Retinal pigment epithelial cell (primary cell): ENCODE data around the gene HOXD11.
A peak's percentile ranks its signal among the peaks of the same experiment; 100 is the strongest.

ENCODE experiments used
- DNase-seq: peaks from one replicate; pipeline ENCODE4 v3.0.0-alpha.2; 2010; ENCODE audit warnings: low read depth
- H3K4me3 ChIP-seq: 2 replicates; pipeline ENCODE4 v1.5.1; 2011; ENCODE audit warnings: mild to moderate bottlenecking, low read length, control low read depth, moderate library complexity
- TF ChIP-seq, protein P1 (sequence below): conservative IDR thresholded peaks from 2 replicates; pipeline ENCODE4 v1.5.1; 2011; ENCODE audit warnings: low read depth, low read length, control low read depth, inconsistent platforms

HOXD11 gene

GRCh38 chr2:176124947-176125771, 18.1 kb downstream of the HOXD11 start:
- H3K4me3 ChIP-seq: no peak overlapping the region
- DNase-seq: no peak
- TF ChIP-seq, protein P1, sequence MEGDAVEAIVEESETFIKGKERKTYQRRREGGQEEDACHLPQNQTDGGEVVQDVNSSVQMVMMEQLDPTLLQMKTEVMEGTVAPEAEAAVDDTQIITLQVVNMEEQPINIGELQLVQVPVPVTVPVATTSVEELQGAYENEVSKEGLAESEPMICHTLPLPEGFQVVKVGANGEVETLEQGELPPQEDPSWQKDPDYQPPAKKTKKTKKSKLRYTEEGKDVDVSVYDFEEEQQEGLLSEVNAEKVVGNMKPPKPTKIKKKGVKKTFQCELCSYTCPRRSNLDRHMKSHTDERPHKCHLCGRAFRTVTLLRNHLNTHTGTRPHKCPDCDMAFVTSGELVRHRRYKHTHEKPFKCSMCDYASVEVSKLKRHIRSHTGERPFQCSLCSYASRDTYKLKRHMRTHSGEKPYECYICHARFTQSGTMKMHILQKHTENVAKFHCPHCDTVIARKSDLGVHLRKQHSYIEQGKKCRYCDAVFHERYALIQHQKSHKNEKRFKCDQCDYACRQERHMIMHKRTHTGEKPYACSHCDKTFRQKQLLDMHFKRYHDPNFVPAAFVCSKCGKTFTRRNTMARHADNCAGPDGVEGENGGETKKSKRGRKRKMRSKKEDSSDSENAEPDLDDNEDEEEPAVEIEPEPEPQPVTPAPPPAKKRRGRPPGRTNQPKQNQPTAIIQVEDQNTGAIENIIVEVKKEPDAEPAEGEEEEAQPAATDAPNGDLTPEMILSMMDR: no peak

- TF ChIP-seq, protein P1: no peak
- no peak for DNase-seq
- no peak overlapping the region for H3K4me3 ChIP-seq
Measured at GRCh38 chr2:176125772-176126054, 18.6 kb downstream of the HOXD11 start.

DNA sequence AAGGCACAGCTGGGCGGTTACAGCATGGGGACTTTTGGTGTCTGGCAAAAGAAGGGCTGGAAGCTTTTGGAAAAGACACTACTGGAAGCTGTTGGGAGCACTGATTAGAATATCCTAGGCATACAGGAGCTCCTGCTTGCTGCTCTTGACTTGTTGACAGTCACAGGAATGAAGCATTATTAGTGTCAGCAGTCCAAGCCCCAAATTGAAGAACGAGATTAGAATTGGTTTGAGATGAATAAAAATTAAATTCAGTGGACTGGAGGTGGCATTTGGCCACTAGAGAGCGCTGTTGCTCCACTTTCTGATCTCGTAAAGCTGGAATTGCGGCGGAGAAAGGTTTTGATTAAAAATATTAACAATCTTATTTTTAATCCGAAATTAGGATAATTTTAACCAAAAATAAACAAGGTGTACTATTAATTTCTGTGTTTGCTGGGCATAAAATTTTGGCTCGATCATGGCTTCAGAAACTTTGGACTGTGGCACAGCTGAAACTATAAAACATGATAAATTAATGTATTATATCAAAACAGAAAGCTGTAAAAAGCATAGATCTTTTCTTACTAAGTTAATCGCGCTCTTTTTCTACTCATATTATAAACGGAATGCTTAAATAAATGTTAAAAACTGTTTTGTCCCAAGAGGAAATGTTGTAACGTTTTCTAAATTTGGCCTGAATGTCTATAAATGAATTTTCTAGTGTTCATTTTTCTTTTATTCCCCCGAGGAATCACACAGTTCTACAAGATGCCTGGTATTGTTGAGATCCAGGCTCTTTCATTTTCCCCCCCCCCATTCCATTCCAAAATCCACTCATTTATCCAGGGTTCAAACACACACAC, 20.1 kb downstream of the HOXD11 start:
- TF ChIP-seq, protein P1: peak; percentile 75
- no peak overlapping the region for H3K4me3 ChIP-seq
- no peak for DNase-seq

GRCh38 chr2:176127774-176128072, 20.6 kb downstream of the HOXD11 start:
- TF ChIP-seq, protein P1: no peak
- no peak overlapping the region for H3K4me3 ChIP-seq
- DNase-seq: no peak

DNA sequence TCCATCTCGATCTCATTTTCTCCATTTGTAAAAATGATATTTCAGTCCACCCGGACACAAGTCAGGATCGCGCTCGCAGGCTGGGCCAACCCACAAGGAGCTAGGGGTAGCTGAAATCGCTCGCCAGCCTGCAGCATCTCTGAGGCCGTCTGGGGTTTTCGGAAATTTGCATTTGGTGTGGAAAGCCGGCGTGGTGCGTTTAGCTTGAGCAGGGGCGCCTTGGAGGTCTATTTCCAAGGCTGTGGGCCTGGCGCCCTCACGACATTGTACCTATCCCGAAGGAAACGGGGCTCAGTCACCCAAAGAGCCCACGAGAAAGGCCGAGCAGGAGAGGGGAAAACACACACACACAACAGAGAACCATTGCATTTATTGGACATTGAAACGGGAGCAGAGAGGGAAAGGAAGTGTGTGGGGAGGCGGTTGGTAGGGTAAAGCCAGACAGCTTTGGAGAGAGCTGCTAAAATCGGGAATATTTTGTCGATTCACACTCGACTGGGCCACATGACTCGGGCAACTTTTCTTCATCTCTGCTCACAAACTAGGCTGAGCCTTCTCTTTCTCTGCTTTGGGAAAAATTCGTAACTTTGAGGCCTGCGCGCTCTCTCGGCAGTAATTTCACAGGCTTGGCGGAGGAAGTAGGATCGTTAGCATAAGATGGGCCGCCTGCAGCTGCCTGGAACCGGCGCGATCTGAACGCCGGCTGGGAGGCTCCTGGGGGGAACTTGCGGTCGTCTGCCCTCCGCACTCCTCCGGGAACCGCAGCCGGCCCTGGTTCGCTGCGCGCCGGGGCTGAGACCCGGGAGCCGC, 21.3 kb downstream of the HOXD11 start:
- no peak overlapping the region for H3K4me3 ChIP-seq
- no peak for DNase-seq
- TF ChIP-seq, protein P1: no peak

DNA sequence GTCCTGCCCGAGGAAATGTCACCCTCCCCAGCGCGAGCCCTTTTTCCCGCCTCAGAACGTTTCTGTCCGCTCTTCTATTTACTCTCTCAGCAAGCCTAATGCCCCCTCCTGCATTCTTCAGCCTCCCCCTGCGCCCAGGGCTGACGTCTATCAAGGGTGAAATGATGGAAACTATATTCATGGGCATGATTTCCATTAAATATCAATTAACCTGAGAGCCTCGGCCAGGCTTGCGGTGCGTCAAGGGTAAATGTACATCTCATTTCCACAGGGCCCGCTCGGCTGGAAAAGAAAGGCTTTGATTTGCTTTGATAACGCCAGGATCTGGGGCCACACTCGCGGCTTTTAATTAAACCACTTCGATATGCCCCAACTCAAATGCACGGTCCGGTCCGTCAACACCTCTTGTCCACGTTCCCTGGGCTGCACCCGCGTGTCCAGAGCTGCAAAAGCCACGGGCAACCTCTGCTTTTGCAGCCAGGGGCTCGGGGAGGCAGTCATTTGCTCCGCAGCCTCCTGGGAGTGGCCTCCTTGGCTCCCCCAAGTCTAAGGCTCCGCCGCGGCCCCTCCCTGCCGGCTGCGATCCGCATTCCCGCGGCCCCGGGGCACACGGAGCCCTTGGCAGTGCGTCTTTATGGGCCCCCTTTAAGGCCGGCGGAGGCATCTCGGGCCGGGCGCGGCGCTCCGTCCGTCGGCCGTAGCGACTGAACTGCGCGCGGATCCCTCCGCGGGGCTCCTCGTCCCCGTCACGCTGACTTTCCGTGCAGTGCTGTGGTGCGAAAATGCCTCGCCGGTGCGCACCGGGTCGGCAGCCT, 22.1 kb downstream of the HOXD11 start, which contains the start of gene HOXD8:
Gene HOXD8 (plus strand): TSS at position 724 of the 815 bp plus-strand sequence. CDS start 662 bp downstream, outside the sequence.
- DNase-seq: no peak
- TF ChIP-seq, protein P1: no peak
- no peak within 1 kb of the TSS for H3K4me3 ChIP-seq
